ENCODE data around the gene MAPK8IP3.
"Not testable (repeated sequence)": the region's sequence is repeated elsewhere in the genome, so short reads cannot be mapped to it uniquely, and the experiment has no call there.

MAPK8IP3 gene

DNA sequence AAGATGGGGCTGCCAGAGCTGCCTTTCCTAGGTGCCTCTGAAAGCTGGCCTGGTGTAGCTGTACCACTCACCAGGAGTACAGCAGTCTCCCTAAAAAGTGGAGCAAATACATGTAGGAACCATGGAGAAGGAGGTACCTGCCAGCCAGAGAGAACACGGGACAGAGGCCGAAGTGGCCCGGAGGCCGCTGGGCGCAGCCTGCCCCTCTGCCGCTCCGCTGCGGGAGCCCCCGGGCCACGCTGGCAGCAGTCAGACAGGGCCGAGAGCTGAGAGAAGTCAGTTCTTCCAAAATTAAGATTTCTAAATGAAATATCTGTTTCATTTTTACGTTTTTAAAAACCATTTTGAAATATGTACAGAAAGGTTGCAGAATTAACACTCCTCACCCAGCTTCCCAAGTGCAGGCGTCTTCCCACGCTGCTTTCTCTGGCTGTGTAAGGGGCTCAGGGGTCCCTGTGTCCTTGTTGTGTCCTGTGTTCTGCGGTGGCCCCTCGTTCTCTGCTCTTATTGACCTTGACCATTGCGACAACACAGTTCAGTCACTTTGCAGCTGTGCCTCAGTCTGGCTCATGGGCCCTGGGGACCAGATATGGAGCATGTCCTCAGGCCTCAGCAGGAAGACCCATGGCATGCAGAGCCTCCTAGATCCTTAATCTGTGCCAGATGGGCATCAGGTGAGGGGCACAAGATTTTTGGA lies 5.0 kb downstream of the MAPK8IP3 start:
- DNase-seq, result no peak

DNA sequence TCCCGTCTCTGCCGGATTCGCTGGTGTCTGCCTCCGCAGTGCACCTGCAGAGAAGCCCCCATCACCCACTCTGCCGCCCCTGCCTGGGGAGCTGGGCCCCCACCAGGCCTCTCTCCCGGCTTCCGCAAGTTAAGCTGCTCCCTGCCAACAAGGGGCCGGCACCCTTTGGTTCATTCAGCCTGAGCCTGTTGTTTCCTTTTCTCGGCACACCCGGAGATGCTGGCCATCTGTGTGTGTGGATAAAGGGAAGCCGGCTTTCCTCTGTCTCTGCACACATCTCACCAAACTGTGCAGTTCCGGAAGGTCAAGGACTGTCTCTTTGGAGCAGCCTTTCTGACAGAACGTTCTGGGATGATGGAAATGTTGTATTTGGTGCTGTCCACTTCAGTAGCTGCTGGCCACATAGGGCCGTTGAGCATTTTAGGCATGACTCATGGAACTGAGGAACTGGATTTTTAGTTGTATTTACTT lies 6.8 kb downstream of the MAPK8IP3 start:
- DNase-seq, result no peak

DNA sequence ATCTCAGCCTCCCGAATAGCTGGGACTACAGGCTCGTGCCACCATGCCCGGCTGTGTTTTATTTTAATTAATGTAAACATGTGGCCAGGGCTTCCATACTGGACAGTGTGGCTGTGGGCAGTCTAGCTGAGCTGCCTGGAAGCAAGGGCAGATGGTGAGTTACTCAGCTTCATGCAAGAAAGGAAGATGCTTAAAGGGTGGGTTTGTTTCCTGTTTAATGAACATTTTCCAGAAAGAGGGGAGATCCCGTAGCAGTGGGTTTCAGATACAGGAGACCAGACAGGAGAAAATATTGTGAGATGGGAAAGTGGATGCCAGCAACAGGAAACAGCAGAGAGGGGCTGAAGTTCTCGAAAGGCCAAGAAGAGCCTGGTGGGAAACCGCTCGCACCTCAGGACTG lies 7.3 kb downstream of the MAPK8IP3 start:
- DNase-seq, result no peak

DNA sequence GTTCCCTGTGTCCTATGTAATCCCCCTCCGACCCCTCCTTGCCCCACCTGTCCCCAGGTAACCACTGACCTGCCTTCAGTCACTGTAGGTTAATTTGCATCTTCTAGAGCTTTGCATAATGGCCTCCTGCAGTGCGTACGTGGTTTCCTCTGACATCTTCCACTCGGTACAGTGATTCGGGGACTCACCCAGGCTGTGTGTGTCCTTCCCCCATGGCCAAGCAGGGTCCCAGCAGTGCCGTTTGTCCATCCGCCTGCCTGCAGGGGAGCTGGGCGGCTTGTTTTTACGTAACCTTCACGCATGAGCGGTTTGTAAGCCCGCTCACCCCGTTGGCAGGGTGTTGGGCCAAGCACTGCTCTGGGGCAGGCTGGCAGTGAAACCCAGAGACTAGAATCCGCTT lies 7.9 kb downstream of the MAPK8IP3 start:
- no peak for DNase-seq

DNA sequence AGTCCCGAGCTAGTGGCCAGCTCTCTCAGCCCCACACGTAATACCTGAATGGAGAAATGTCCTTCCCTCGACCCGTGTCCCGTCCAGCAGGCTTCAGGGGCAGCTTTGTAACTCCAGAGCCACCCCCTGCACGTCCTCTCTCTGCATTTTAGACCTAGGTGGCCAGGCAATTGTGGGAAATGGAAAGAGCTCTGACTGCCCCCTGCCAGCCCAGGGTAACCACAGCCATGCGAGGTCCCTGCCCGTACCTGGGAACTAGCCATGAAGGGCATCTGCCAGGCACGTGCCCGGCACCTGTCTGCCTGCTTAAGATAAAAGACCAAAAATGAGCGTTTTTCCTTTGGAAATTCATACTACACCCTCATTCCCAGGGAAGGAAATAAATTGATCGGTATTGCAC lies 9.2 kb downstream of the MAPK8IP3 start:
- DNase-seq, result no peak

DNA sequence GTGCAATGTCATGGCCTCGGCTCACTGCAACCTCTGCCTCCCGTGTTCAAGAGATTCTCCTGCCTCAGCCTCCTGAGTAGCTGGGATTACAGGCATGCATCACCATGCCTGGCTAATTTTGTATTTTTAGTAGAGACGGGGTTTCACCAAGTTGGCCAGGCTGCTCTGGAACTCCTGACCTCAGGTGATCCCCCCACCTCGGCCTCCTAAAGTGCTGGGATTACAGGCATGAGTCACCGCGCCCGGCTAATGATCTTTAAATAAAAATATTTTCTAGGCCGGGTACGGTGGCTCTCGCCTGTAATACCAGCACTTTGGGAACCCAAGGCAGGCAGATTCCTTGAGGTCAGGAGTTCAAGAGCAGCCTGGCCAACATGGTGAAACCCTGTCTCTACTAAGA lies 12.2 kb downstream of the MAPK8IP3 start:
- DNase-seq, result not testable (repeated sequence)

DNA sequence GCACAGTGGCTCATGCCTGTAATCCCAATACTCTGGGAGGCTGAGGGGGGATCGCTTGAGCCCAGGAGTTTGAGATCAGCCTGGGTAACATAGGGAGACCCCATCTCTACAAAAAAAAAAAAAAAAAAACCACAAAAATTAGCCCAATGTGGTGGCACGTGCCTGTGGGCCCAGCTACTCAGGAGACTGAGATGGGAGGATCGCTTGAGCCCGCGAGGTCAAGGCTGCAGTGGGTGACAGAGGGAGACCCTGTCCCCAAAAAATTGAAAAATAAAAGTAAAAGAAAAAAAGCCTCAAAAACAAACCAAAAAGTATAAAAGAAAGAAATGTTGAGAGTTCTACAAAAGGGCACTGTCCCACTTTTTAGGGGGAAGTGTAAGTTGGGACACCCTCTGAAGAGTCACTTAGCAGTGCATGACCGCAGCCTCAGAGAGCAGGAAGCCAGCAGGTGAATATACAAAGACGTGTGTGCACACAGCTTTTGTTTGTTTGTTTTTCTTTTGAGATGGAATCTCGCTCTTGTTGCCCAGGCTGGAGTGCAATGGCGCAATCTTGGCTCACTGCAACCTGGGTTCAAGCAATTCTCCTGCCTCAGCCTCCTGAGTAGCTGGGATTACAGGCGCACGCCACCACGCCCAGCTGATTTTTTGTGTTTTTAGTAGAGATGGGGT lies 13.7 kb downstream of the MAPK8IP3 start:
- not testable (repeated sequence) for DNase-seq

DNA sequence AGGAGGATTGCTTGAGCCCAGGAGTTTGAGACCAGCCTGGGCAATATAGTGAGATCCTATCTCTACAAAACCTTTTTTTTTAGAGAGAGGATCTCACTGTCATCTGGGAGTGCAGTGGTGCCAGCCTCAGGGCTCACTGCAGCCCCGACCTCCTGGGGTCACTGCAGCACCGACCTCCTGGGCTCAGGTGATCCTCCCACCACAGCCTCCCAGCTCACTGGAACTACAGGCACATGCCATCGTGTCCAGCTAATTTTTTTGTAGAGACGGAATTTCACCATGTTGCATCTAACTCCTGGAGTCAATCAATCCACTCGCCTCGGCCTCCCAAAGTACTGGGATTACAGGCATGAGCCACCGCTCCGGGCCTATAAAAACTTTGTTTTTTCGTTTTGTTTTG lies 15.4 kb downstream of the MAPK8IP3 start:
- no peak for DNase-seq

DNA sequence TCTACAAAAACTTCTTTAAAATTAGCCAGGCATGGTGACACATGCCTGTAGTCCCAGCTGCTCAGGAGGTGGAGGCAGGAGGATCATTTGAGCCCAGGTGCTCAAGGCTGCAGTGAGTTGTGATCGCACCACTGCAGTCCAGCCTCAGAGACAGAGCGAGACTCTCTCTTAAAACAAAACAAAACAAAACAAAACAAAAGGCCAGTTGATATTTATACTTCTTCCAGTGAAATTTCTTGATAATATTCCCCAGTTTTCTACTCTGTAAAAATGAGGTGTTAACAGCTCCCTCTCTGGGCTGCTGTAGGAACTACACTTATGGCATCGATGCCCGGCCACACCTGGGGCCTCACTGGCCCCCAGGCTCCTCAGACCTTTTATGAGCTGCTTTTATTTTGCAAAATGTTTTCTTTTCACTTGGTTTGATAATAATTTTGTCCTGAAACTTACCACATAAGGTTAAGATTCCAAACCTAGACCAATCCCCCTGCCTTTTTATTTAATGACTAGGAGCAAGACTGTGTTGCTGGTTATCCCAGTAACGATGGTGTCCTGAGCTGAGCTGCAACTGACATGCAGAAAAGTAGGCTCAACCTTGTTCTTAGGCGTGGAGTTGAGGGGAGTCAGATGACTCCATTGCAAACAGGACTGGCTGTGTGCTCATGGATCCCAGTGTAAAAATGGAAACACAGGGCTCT lies 17.6 kb downstream of the MAPK8IP3 start:
- DNase-seq, result peak; percentile 24

DNA sequence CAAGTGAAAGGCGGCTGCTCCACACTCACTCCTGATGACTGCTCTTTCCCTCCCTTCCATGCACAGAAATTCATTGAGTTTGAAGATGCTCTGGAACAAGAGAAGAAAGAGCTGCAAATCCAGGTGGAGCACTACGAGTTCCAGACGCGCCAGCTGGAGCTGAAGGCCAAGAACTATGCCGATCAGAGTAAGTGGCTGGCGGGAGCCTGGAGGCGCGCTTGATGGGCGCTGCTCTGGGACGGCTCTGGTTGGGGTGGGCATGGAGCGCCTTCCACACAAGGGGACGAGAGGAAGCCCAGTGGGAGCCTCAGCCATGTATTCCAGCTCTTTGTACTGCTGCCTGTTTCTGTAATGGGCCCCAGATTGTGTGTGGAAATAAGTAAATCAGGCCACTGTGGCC lies 18.5 kb downstream of the MAPK8IP3 start:
- DNase-seq, result no peak

DNA sequence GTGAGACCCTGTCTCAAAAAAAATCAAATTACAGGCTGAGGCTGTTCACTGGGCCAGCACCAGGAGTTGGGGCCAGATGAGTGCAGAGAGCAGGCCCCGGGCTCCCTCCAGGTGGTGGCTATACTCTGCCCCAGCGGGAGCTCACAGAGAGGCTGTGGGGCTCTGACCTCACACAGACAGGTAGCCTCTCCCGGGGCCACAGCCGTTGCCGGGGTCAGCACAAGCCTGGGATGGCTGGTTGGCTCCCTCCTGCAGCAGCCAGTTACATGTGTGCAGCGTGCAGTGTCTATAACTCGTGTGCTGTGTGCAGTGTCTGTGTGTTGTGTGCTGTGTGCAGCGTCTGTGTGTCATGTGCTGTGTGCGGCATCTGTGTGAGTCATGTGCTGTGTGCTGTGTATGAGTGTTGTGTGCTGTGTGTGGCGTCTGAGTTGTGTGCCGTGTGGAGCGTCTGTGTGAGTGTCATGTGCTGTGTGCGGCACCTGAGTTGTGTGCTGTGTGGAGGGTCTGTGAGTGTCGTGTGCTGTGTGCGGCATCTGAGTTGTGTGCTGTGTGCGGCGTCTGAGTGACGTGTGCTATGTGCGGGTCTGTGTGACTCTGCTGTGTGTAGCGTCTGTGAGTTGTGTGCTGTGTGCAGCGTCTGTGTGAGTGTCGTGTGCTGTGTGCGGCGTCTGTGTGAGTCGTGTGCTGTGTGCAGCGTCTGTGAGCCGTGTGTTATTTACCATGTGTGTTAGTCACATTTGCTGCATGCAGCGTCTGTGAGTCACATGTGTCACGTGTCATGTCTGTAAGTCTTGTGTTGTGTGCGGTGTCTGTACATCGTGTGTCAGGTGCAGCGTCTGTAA lies 20.9 kb downstream of the MAPK8IP3 start:
- no peak for DNase-seq

DNA sequence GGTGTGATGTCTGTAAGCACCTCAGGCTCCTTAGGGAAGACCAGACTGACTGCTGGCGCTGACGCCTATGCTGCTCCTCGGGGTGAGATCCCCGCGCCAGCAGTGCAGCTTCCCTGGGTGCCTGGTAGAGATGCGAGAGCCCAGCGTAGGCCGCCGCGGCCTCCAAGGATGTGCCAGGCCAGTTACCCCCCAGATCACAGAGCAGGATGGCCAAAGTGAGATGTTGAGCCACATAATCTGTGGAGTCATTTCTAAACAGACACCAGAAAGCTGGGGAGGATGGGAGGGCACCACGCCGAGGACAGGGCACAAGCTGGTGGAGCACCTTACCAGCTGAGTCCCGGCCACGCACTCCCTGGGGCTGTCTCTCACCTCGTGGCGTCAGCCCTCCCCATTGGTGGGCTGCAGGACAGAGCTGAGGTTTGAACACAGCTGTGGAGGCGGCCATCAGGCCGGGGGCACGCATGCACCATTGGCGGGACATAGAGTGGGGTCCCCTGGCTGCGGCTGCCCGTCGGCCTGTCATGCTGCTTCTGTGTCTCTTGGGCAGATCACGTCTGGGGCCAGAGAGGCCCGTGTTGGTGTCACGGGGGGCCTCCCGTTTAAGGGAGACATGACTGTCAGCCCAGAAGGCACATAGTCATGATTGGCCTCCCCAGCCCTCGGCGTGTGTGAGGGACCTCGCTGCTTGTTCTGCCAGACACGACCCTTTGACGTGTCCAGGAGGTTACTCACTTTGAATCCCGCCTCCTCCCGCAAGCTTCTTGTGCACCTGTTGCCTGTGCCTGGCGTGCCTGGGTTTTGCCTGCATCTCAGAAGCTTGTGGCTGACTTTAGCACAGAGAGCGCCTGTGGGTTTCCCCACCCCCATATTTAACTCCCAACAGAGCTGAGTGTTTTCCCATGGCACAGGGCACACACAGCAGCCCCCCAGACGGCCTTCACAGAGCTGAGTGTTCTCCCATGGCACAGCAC lies 21.9 kb downstream of the MAPK8IP3 start:
- no peak for DNase-seq

DNA sequence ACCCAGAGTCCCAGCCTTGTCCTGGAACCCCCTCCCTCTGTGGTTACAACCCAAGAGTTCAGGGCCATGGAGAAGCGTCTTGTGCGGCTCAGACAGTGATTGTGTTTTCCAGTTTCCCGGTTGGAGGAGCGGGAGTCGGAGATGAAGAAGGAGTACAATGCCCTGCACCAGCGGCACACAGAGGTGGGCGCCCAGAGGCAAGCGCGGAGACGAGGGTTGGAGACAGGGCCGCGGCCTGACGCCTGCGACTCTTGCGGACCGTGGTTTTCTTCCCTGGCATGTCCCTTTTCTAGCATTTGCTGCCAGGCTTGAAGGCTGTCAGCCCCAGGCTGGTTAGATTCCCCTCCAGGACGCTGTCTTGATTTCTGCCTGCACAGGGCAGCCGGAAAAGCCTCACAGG lies 23.0 kb downstream of the MAPK8IP3 start:
- no peak for DNase-seq

DNA sequence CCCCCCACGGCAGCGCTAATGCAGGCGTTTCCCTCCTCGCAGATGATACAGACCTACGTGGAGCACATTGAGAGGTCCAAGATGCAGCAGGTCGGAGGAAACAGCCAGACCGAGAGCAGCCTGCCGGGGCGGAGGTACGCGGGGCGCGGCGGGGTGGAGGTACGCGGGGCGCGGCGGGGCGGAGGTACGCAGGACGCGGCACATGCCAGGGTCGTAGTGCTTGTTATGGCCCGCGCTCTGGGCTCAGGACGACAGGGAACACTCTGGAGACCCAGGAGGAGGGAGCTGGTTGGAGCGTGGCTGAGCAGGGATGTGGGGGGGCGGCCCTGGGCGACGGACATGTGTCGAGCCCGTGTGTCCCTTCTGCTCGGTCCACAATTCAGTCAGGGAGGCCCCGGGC lies 23.4 kb downstream of the MAPK8IP3 start:
- DNase-seq, result no peak

DNA sequence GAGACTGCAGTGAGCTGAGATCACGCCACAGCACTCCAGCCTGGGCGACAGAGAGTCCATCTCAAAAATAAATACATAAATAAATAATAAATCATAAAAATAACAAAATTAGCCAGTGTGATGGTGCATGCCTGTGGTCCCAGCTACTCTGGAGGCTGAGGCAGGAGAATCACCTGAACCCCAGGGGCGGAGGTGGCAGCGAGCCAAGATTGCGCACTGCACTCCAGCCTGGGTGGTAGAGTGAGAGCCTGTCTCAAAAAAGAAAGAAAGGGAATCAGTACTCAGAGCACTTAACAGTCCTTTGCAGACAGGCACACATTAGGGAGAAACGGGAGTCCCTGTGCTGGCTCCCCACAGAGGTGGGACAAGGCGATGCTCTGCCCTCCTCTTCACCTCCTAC lies 25.1 kb downstream of the MAPK8IP3 start:
- no peak for DNase-seq

DNA sequence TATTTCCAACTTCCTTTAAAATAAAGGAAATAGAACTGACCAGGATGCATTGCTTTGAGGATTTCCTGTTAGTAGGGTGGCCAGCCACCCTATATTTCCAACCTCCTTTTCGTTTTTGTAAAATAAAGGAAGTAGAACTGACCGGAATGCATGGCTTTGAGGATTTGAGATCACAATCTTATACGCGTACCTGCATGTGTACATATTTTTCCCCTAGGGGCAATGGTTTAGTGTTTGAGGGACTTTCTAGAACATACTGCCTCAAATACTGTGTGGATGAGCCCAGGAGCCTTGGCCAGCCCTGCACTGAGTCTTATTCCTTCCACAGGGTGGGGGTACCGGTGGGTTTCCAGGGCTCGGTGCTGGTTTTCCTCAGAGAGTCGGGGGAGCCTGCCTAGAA lies 25.6 kb downstream of the MAPK8IP3 start:
- DNase-seq, result no peak

DNA sequence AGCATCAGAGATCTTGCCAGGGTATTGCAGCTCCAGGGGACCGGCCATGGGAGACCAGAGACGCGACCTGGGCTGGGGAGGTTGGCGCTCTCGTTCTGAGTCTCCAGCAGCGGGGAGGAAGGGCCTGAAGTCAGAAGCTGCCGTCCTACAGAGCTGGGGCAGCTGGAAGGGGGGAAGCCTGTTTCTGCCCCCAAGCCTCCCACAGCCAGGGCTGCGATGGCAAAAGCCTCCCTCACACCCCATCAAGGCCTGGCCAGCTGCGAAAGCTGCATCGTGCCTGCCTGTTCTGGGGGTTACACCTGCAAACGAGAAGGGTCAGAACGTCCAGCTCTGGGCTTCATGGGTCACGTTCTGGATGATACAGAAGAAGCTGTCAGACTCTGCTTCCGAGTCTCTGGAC lies 26.1 kb downstream of the MAPK8IP3 start:
- no peak for DNase-seq

DNA sequence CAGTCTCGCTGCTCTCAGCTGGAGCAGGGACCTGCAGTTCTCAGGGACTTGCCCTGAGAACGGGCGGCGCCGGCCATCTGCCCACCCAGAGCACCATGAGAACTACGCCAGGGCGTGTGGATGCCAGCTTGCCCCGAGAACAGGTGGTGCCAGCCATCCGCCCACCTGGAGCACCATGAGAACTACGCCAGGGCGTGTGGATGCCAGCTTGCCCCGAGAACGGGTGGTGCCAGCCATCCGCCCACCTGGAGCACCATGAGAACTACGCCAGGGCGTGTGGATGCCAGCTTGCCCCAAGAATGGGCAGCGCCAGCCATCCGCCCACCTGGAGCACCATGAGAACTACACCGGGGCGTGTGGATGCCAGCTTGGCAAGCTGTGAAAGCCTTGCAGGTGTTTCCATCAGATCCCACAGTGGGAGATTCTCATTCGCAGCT lies 26.6 kb downstream of the MAPK8IP3 start:
- DNase-seq, result not testable (repeated sequence)

DNA sequence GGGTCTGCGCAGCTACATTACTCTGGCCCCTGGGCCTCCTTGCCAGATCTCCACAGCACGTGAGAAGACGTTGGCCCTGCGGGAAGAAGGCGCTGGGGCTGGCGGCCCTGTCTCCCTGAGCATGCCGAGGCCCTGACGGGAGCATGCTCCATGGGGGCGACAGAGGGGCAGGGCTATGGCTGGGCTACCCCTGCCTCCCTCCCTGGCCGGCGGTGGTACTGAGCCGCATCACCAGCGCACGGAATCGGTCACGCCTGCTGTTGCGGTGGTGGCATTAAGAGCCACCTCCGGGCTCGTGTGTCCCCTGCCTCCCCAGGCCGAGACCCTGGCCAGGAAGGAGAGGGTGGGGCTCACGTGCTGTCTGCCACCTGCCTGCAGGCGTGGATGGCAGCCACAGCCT lies 28.1 kb downstream of the MAPK8IP3 start:
- DNase-seq, result no peak

DNA sequence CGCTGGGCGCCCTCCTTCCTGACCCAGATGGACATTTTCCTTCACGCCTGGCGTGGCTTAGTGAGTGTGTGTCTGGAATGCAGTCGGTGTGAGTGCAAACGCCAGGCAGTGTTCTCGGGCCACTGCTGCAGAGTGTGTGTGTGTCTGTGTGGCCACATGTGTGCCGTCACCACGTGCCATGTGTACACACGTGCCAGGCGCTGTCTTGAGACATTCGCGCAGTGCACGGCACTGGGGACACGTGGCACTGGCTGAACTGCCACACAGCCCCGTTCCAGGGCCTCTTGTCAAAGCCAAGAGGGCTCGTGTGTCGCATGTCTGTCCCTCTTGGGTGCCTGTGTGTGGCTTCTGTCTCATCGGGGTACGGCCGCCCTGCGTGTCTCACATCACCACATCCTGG lies 28.8 kb downstream of the MAPK8IP3 start:
- no peak for DNase-seq

DNA sequence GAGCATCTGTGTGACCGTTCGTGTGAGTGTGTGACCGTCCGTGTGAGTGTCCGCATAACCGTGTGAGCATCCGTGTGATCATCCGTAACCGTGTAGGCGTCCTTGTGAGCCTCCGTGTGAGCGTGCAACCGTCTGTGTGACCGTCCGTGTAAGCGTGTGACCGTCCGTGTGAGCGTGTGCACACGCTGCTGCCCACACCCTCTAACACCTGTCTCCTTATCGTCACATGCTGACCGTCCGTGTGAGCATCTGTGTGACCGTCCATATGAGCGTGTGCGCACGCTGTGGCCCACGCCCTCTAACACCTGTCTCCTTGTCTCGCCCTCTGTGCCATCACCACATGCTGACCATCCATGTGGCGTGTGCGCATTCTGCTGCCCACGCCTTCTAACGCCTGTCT lies 34.2 kb downstream of the MAPK8IP3 start:
- DNase-seq, result no peak

Data from activated naive CD4-positive, alpha-beta T cell treated with anti-CD3 and anti-CD28 coated beads, Interleukin-2, amount 50 U/mL, for 16 hours (primary cell).